GM10847 (cell line): ENCODE results near the gene RAB6B.

ENCODE experiments used
- POLR2A ChIP-seq: IDR thresholded peaks from 2 replicates; pipeline ENCODE4 v1.6.1; 2011; ENCODE audit not compliant: insufficient read length; ENCODE audit errors: extremely low read depth

Gene RAB6B

GRCh38 chr3:133934996-133935842 is 39.5 kb upstream of the RAB6B start:
- no peak for TF ChIP-seq POLR2A

DNA sequence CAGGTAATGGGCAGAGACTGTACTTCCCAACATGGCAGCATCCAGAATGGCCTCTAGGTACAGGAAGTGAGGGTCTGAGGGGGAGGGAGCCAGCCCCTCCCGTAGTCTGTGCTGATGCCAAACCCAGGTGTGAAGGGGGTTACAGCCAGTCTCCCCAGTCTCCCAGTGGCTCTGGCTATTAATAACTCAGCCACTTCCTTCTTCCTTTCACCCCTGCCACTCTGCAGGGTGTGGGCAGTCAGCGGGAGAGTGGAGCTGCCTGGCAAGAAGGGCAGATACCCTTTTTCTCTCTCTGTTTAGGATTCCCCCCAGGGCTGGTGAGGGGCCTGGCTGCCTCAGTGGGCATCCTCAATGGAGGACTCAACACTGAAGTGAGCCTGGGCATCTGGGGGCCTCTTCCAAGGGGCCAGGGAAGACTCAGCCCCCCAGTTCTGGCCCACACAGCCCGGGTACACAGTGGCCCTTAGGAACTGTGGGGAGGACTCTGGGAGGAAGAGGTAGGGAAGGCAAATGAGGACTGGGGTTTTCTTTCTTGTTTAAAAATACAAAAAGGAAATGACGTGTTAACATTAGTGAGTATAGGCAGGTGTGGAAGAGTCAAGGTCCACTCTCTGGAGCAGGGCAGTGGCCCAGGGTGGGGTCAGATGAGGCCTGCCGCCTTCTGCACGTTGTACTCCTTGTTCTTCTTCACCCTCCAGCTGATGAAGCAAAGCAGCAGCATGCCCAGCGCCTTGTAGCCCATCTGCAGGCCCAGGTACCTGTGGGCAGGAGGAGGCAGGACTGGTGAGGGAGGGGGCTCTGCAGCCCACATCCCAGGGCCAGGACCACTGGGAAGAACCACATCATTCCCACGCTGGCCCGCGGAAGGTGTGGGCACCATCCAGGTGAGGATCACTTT is 38.6 kb upstream of the RAB6B start:
- no peak for TF ChIP-seq POLR2A

GRCh38 chr3:133933097-133934024 is 37.7 kb upstream of the RAB6B start:
- no peak for TF ChIP-seq POLR2A

- no peak for TF ChIP-seq POLR2A
These were observed 36.3 kb upstream of the RAB6B start for GRCh38 chr3:133932009-133932408.

- TF ChIP-seq POLR2A = no peak
These were observed 35.4 kb upstream of the RAB6B start for GRCh38 chr3:133931084-133931483.

DNA sequence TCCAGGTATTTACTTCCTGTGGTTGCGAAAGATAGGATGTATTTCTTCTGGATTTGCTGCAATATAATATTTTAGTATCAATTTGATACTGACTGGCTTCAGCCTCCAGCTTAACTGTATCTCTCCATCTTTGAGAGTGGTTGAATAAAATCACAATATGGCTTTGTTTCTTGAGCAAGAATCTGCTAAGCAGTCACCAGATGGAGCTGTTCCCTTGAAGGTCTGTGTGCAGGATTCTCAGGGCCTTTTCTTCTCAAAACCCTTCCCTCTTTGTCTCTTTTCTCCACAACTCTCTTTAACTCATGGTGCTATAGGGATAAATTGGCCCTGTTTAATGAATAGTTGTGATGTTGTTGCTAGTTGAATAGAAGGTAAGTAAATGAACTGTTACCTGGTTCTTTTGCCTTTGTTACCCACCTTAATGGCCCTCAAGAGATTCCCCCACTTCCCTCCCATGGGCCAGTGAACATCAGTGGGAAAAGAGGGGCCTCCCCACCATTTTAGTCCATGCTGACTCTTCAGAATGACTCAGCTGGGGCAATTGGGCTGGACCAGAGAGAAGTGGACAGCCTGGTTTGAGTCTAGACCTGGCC is 34.8 kb upstream of the RAB6B start:
- no peak for TF ChIP-seq POLR2A

GRCh38 chr3:133928903-133929607 is 33.4 kb upstream of the RAB6B start:
- TF ChIP-seq POLR2A = no peak

DNA sequence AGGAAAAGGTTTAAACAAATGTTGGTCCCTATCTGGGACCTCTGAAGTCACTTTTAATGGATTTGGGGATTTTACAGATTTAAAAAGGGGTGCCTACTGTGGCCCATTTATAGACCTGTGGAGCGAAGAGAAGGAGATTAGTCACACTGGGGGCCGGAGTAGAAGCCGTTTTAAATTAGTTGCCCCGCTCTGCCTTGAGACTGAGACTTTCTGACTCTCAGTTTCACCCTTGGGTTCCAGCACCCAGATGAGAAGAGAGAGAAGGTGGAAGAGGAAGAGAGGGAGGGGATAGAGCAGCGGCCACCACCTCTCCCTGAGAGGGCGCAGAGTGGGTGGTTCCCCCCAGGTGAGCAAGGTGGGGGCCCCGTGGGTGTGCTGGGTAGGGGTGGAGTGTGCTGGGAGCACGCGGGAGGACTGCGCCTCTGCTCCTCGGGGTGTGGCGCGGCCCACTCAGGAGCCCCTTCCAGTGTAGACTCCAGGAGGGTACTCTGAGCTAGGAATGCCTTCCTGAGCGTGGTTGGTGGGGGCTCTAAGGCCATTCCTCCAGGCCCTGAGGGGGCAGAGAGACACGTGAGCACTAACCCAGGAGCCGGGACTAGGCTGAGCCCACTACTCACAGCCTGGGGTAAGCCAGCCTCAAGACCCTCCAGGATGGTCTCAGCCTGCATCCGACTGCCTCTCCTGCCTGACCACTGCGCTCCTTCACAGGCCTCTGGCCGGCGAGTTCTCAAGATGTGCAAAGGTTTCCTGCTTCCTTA is 32.6 kb upstream of the RAB6B start:
- no peak for TF ChIP-seq POLR2A

DNA sequence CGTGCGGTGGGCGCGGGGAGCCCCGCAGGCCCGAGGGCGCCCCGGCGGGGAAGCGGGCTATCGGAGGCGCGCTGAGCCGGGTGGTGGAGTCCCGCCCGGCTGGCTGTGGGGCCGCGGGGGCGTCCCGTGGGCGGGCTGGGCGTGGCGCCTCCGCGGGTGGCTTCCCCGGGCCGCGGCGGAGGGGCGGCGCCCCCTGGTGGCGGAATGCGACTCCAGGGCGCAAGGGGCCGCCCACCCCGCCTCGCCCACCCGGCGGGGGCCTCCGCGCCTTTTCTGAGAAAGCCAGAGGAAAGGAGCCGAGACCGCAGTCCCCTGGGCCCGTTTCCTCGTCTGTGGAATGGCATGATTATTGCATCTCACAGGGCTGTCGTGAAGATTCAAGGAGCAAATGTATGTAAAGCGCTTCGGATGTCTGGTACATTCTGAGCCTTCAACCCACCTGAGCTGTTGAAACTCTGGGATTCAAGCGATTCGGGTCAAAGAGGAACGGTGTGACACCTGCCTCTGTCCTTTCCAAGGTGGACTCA is 31.9 kb upstream of the RAB6B start:
- no peak for TF ChIP-seq POLR2A

GRCh38 chr3:133926736-133927539 is 31.3 kb upstream of the RAB6B start:
- no peak for TF ChIP-seq POLR2A

GRCh38 chr3:133925960-133926735 is 30.5 kb upstream of the RAB6B start:
- no peak for TF ChIP-seq POLR2A

GRCh38 chr3:133924041-133924440 is 28.4 kb upstream of the RAB6B start:
- no peak for TF ChIP-seq POLR2A
